CD4-positive, alpha-beta memory T cell (primary cell): ENCODE data around the gene ESPN. TPM values are rescaled to one million over a fixed set of nuclear protein-coding genes. Genes with fewer than 3 reads are reported as not detected.
"Not testable (repeated sequence)": the region's sequence is repeated elsewhere in the genome, so short reads cannot be mapped to it uniquely, and the experiment has no call there.

Experiments
- CTCF ChIA-PET: fragments of 350-600 bp; sonication (Branson Sonifier 250); formaldehyde crosslinking; loops from one replicate; lab custom pipeline; 2021; ENCODE audit warnings: inconsistent platforms; ENCODE audit not compliant: partially characterized antibody; lab: Charles Lee
- POLR2A ChIA-PET: fragments of 350-600 bp; sonication (Branson Sonifier 250); formaldehyde crosslinking; loops from one replicate; lab custom pipeline; 2021; ENCODE audit not compliant: partially characterized antibody; lab: Charles Lee
- DNase-seq, 5 donors: peaks; one replicate each; pipeline versions ENCODE4 v3.0.0 to v3.0.0-alpha.2; 2020 to 2022; ENCODE audit warnings: mixed read lengths in 1 of 5
- H3K27ac ChIP-seq: one replicate; pipeline ENCODE4 v1.7.0; 2013; ENCODE audit warnings: low read depth, low read length
- H3K27me3 ChIP-seq: 2 replicates; pipeline ENCODE4 v1.7.0; 2013; ENCODE audit warnings: mild to moderate bottlenecking, low read length, moderate library complexity; ENCODE audit not compliant: insufficient read depth
- H3K36me3 ChIP-seq: 2 replicates; pipeline ENCODE4 v1.7.0; 2013; ENCODE audit warnings: mild to moderate bottlenecking, low read length, moderate library complexity; ENCODE audit not compliant: insufficient read depth
- H3K4me1 ChIP-seq: 2 replicates; pipeline ENCODE4 v1.7.0; 2013; ENCODE audit warnings: mild to moderate bottlenecking, low read length, moderate library complexity; ENCODE audit not compliant: insufficient read depth
- H3K4me3 ChIP-seq, 2 donors: one replicate each; pipeline ENCODE4 v1.7.0; 2013; ENCODE audit warnings: low read length in 2 of 2, mild to moderate bottlenecking in 1 of 2
- H3K9me3 ChIP-seq, 2 donors: one replicate each; pipeline ENCODE4 v1.7.0; 2013; ENCODE audit warnings: low read length in 2 of 2, control low read depth in 1 of 2; ENCODE audit not compliant: control insufficient read depth in 1 of 2
- H3K27ac Mint-ChIP-seq, 7 donors: one replicate each; pipeline ENCODE4 v1.8.0; 2020 to 2021; ENCODE audit warnings: mixed read lengths in 7 of 7, mild to moderate bottlenecking in 6 of 7, inconsistent platforms in 3 of 7, moderate library complexity in 3 of 7
- H3K27me3 Mint-ChIP-seq, 2 donors: one replicate each; pipeline ENCODE4 v1.8.0; 2020 to 2021; ENCODE audit warnings: mixed read lengths in 2 of 2
- H3K36me3 Mint-ChIP-seq, 2 donors: one replicate each; pipeline ENCODE4 v1.8.0; 2020 to 2021; ENCODE audit warnings: mixed read lengths in 2 of 2, inconsistent platforms in 1 of 2, mild to moderate bottlenecking in 1 of 2
- H3K4me1 Mint-ChIP-seq, 4 donors: one replicate each; pipeline ENCODE4 v1.8.0; 2020 to 2021; ENCODE audit warnings: mixed read lengths in 4 of 4, mild to moderate bottlenecking in 1 of 4
- H3K4me3 Mint-ChIP-seq, 8 donors: one replicate each; pipeline ENCODE4 v1.8.0; 2020 to 2021; ENCODE audit warnings: mixed read lengths in 8 of 8, mild to moderate bottlenecking in 7 of 8, moderate library complexity in 6 of 8, inconsistent platforms in 3 of 8
- H3K9me3 Mint-ChIP-seq, 8 donors: one replicate each; pipeline ENCODE4 v1.8.0; 2020 to 2021; ENCODE audit warnings: mixed read lengths in 8 of 8, mild to moderate bottlenecking in 5 of 8, inconsistent platforms in 3 of 8, moderate library complexity in 1 of 8
- intact Hi-C: fragments of 100-400 bp; cut with micrococcal nuclease; formaldehyde crosslinking; loops from one replicate; pipeline ENCODE4 v1.15.1; 2023
- polyA plus RNA-seq, 2 donors: library from polyadenylated mRNA; unstranded; fragments of 300-500 nt; fragmentation: Illumina TruSeq; gene quantifications; one replicate each; pipeline ENCODE4 v1.2.3, GENCODE V29; 2021
- total RNA-seq, 2 experiments: library from RNA; stranded (reverse); gene quantifications; one replicate each; pipeline ENCODE4 v1.2.3, GENCODE V29; 2021

The ESPN gene
- total and polyA plus RNA-seq, 4 experiments from 2014 or later: 0.48 to 13.5 (median 6.3) TPM

DNA sequence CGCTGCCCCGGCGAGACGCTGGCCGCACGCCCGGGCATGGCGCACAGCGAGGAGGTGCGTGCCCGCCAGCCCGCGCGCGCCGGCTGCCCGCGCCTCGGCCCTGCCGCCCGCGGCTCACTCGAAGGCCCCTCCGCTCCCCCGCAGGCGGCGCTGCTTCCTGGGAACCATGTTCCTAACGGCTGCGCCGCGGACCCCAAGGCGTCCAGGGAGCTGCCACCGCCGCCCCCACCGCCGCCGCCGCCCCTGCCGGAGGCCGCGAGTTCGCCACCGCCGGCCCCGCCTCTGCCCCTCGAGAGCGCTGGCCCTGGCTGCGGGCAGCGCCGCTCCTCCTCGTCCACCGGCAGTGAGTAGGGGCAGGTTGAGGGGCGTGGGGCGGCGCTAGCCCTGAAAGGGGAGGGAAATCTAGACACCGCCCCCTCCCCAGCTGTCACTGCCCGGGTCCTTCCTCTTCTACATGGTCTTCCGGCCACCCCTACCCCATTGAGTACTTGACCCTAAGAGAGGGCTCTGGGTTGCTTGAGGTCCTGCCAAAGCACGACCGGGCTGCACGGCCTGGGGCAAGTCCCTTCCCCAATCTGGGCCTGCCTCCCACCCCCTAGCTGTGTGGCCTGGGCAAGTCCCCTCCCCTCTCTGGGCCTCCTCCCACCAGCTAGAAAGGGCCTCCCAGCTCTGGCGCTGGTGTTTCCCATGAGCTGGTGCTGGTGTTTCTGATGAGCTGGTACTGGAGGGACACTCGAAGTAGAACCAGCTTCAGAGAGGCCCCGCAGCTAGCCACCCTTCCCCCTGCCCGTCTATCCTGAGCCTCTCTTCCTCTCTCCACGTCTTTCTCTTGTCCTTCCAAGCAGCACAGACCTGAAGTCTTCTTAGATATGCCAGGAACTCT, 24.4 kb downstream of the ESPN start:
- intact Hi-C loops: loop anchor here (1.0 kb wide), 1 partner anchor 16 kb away; no protein-coding TSS in a partner anchor
- Mint-ChIP-seq H3K9me3 (peaks cover 0 to 1% (median 0%) of the 10 kb centered on the region in 8 donors), H3K36me3 (no peaks in the 10 kb centered on the region), H3K27me3 (peaks cover 25 to 32% of the 10 kb centered on the region in 2 donors), H3K27ac (peak overlapping the region in 6 of 7 donors; percentile 23 to 86 (median 70)), H3K4me3 (peak overlapping the region in 6 of 8 donors; percentile 42 to 84 (median 60)), H3K4me1 (peaks cover 15 to 39% (median 28%) of the 10 kb centered on the region in 4 donors)
- Histone ChIP-seq H3K9me3 (no peaks in the 10 kb centered on the region), H3K4me3 (no peak overlapping the region), H3K36me3 (no peaks in the 10 kb centered on the region), H3K27me3 (peaks cover 11% of the 10 kb centered on the region), H3K4me1 (peaks cover 32% of the 10 kb centered on the region), H3K27ac (no peak overlapping the region)
- POLR2A ChIA-PET: interaction anchor here (0.8 to 18.5 kb wide), 6 partner anchors 9 to 241 kb away, joined by 3 to 390 read pairs (median 3); partner anchors contain the start of gene TNFRSF25
- peak in 2 of 5 donors; percentile 37 to 70 for DNase-seq
- CTCF ChIA-PET: interaction anchor here (0.9 to 5.7 kb wide), 13 partner anchors 11 to 202 kb away, joined by 3 to 53 read pairs (median 7); partner anchors contain the start of genes TAS1R1 and TNFRSF25

DNA sequence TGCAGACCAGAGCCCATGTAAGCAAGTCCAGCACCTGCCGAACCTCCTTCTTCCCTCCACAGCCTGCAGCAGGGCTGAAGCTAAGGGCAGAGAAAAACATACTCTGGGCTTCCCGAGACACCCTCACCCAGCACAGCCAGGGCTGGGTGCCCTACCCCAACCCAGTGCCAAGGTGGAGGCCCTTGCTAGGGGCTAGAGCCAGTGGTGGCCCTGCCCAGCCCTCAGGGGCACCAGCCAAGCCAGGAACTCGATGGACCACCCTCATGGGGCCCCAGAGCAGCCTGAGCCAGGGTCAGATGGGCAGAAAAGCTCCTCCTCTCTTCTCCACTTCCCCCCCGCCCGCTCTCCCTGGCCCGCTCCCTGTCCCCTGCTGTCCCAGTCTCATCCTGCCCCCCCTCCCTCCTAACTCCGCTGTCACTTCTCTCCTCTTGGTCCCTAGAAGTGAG, 25.5 kb downstream of the ESPN start:
- CTCF ChIA-PET: interaction anchor here (0.9 to 5.7 kb wide), 11 partner anchors 10 to 203 kb away, joined by 3 to 53 read pairs (median 7); partner anchors contain the start of genes TAS1R1 and TNFRSF25
- no peak overlapping the region for H3K4me3 ChIP-seq
- DNase-seq: no peak

DNA sequence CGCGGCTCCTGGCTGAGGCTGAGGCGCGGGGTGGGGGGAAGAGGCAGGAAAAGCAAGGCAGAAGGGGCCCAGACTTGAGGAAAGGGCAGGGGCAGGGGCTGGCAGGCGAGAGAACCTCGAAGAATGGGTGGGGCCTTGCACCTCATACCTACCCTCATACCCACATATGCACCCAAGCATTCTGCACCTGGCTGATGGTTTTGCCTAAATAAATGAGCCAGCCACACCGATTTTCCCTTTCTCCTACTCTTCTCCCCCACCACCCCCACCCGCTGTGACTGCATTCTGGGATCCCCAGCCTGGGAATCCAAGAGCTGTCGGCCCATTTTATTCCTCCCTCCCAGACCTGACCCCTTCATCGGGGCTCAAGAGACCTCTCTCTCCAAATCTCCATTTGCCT, 25.9 kb downstream of the ESPN start:
- Mint-ChIP-seq H3K4me1 (peaks cover 10 to 33% (median 24%) of the 10 kb centered on the region in 4 donors), H3K27me3 (peaks cover 20 to 27% of the 10 kb centered on the region in 2 donors), H3K4me3 (peak overlapping the region in 1 of 8 donors; percentile 73)
- ChIA-PET POLR2A (interaction anchor here (1.3 to 18.5 kb wide), 2 partner anchors 10 to 243 kb away, joined by 3 to 390 read pairs; partner anchors contain the start of gene TNFRSF25), CTCF (interaction anchor here (1.2 to 5.7 kb wide), 5 partner anchors 12 to 105 kb away, joined by 3 to 53 read pairs (median 6); partner anchors contain the start of genes TAS1R1 and TNFRSF25)
- H3K27ac ChIP-seq, H3K27me3 ChIP-seq, H3K36me3 ChIP-seq, DNase-seq, H3K9me3 Mint-ChIP-seq, H3K27ac Mint-ChIP-seq, intact Hi-C loops, H3K4me3 ChIP-seq, H3K36me3 Mint-ChIP-seq, H3K9me3 ChIP-seq: not testable (repeated sequence)
- peaks cover 27% of the 10 kb centered on the region for H3K4me1 ChIP-seq

More for the DNA sequence above, 25.5 kb downstream of the ESPN start:
- Mint-ChIP-seq H3K36me3 (no peaks in the 10 kb centered on the region), H3K27me3 (peaks cover 21 to 29% of the 10 kb centered on the region in 2 donors), H3K4me1 (peaks cover 11 to 35% (median 25%) of the 10 kb centered on the region in 4 donors), H3K9me3 (peaks cover 0 to 1% (median 0%) of the 10 kb centered on the region in 8 donors), H3K4me3 (peak overlapping the region in 2 of 8 donors; percentile 55 to 84), H3K27ac (peak overlapping the region in 2 of 7 donors; percentile 70 to 84)
- no peak overlapping the region for H3K27ac ChIP-seq
- H3K9me3 ChIP-seq: no peaks in the 10 kb centered on the region
- intact Hi-C loops: no loop called here
- H3K4me1 ChIP-seq: peaks cover 28% of the 10 kb centered on the region
- H3K36me3 ChIP-seq: no peaks in the 10 kb centered on the region
- peaks cover 7% of the 10 kb centered on the region for H3K27me3 ChIP-seq
- POLR2A ChIA-PET: interaction anchor here (0.8 to 18.5 kb wide), 4 partner anchors 10 to 242 kb away, joined by 3 to 390 read pairs (median 3); partner anchors contain the start of gene TNFRSF25

DNA sequence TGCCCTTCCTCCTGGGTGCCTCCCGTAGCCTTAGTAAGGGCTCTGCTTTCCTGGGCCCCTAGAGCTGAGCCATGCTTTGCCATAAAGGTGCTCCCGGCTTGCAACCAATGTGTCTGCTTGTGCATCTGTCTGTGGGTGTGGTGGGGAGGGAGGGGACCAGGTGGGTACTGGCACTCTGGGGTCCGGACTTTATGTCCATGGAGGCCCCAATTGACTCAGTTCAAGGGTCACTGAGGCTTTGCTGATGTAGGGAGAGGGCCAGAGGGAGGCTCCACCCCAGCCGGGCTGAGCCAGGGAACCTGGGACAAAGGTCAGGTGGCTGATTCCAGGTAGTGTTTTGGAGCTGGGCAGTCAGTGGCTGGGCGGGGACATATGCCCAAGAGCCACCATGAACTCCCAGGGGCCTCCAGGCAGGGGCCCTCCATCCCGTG, 26.4 kb downstream of the ESPN start:
- POLR2A ChIA-PET: interaction anchor here (18.2 to 18.5 kb wide), 2 partner anchors 4 to 9 kb away, joined by 390 read pairs; partner anchors contain the start of gene TNFRSF25
- Histone ChIP-seq H3K4me1 (peaks cover 27% of the 10 kb centered on the region), H3K9me3 (no peaks in the 10 kb centered on the region), H3K36me3 (no peaks in the 10 kb centered on the region), H3K4me3 (no peak overlapping the region), H3K27me3 (peaks cover 6% of the 10 kb centered on the region), H3K27ac (no peak overlapping the region)
- Mint-ChIP-seq H3K36me3 (no peaks in the 10 kb centered on the region), H3K4me1 (peaks cover 10 to 34% (median 26%) of the 10 kb centered on the region in 4 donors), H3K27me3 (peaks cover 20 to 25% of the 10 kb centered on the region in 2 donors), H3K4me3 (peak overlapping the region in 1 of 8 donors; percentile 73), H3K9me3 (peaks cover 0 to 1% (median 0%) of the 10 kb centered on the region in 8 donors), H3K27ac (no peak overlapping the region)
- CTCF ChIA-PET: interaction anchor here (1.5 to 5.7 kb wide), 2 partner anchors 14 to 36 kb away, joined by 5 to 53 read pairs; partner anchors contain the start of gene TNFRSF25
- DNase-seq: no peak
- intact Hi-C loops: no loop called here

DNA sequence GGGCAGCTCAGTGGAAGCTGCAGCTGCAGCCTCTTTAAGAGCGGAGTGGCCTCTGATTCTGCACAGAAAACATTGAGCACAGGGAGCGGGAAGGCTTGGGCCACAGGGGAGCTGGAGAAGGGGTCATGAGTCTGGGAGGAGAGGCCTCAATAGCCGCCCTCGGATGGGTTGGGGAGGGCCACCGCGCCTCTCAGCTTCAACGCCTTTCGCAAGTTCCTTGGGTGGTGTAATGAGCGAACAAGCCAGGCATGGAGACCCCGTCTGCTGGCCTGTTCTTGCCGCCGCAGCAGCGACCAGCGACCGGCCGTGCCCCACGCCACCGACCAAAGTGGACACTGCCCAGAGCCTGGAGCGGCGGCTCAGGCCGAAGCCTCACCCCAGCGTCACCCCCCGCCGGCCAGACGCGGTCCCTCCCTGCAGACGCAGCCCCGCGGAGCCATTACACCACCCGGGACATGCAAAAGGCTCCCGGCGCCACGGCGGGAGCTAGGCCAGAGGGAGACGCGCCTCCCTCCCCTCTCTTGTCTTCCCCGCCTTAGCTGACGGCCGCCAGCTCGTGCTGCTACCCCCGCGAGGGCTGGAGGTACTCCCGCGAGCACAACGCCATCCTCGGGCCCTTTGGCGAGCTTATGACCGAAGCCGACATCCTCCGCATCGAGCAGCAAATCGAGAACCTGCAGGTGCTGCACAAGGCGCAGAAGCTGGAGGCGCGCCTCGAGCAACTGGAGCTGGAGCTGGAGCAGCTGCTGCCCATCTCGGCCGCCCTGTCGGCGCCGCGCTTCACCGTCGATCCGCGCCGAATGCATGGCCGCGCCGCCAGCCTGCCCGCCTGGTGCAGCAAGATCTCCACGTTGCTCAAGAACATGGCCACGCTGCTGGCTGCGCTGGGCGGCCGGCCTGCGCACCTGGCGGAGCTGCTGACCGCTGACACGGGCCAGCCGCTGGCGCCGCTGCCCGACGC, 29.6 kb downstream of the ESPN start:
- H3K4me3 ChIP-seq, H3K9me3 Mint-ChIP-seq, H3K4me1 ChIP-seq, intact Hi-C loops, H3K36me3 ChIP-seq, H3K27ac ChIP-seq, H3K9me3 ChIP-seq, H3K27me3 ChIP-seq, H3K36me3 Mint-ChIP-seq: not testable (repeated sequence)
- CTCF ChIA-PET: interaction anchor here (0.8 to 2.6 kb wide), 12 partner anchors 9 to 100 kb away, joined by 3 to 18 read pairs (median 5); partner anchors contain the start of genes NOL9 and TNFRSF25
- Mint-ChIP-seq H3K4me1 (peaks cover 13 to 39% (median 26%) of the 10 kb centered on the region in 4 donors), H3K27ac (peak overlapping the region in 1 of 7 donors; percentile 66), H3K4me3 (peak overlapping the region; percentile 6 to 77 (median 43)), H3K27me3 (peaks cover 16 to 20% of the 10 kb centered on the region in 2 donors)
- POLR2A ChIA-PET: interaction anchor here (0.8 to 18.5 kb wide), 8 partner anchors 6 to 428 kb away, joined by 3 to 390 read pairs (median 4); partner anchors contain the start of genes NOL9 and TNFRSF25
- peak in 1 of 5 donors; percentile 27 for DNase-seq
